ENCODE measurements around the gene CHST4.

CHST4 gene

DNA sequence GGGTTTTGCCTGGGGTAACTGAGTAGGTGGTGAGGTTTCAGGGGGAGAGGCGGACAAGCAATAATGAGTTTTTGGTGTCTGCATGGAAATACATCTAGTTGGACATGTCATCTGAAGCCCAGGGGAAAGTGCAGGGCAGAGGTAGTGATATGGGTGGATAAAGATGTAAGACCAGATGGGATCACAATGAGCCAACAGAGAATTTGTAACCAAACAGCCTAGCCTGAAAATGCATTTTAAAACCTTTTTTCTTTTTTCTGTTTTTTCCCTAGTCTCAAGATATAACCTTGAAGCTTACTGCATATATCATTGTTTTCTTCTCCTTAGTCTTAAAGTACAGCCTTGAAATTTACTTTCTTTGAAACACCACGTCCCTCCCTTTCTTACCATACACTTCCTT lies 33.4 kb upstream of the CHST4 start:
- H3K4me1 ChIP-seq (ENCODE audit: insufficient read depth, low read length, poor library complexity, severe bottlenecking), result peaks cover 6% of the 10 kb centered on the region
- no peaks in the 10 kb centered on the region for H3K27me3 ChIP-seq (ENCODE audit: insufficient read depth, low read length, poor library complexity, severe bottlenecking)
- H2AFZ ChIP-seq (ENCODE audit: low read length), result 0 out of 2 replicates have a peak overlapping the region, but pooled peaks have one; percentile 25
- H3K4me2 ChIP-seq (ENCODE audit: low read depth, low read length, poor library complexity, severe bottlenecking), result no peak overlapping the region
- H4K20me1 ChIP-seq (ENCODE audit: insufficient read depth, low read length, poor library complexity, severe bottlenecking), result no peaks in the 10 kb centered on the region
- H3K79me2 ChIP-seq (ENCODE audit: insufficient read depth, low read length), result no peaks in the 10 kb centered on the region
- H3K9me2 ChIP-seq (replicated peaks; ENCODE audit: low read depth, low read length), result no peaks in the 10 kb centered on the region
- TF ChIP-seq CTCF (conservative IDR thresholded peaks at IDR 0.05; ENCODE audit: low read length) (no peak), EZH2phosphoT487 (IDR thresholded peaks at IDR 0.05; ENCODE audit: borderline replicate concordance) (no peak)
- no peak overlapping the region for H3K4me3 ChIP-seq (ENCODE audit: low read length, poor library complexity, severe bottlenecking)
- no peaks in the 10 kb centered on the region for H3K9me3 ChIP-seq (ENCODE audit: insufficient read depth, low read depth, low read length)
- no peak overlapping the region for H3K9ac ChIP-seq (ENCODE audit: low read depth, low read length, poor library complexity, severe bottlenecking)
- H3F3A ChIP-seq (ENCODE audit: low read depth), result no peaks in the 10 kb centered on the region
- no peaks in the 10 kb centered on the region for H3K36me3 ChIP-seq (ENCODE audit: insufficient read depth, low read length)

GRCh38 chr16:71493213-71493612 lies 33.0 kb upstream of the CHST4 start:
- Histone ChIP-seq H3K36me3 (ENCODE audit: insufficient read depth, low read length) (no peaks in the 10 kb centered on the region), H3K79me2 (ENCODE audit: insufficient read depth, low read length) (no peaks in the 10 kb centered on the region), H3K4me3 (ENCODE audit: low read length, poor library complexity, severe bottlenecking) (no peak overlapping the region), H2AFZ (ENCODE audit: low read length) (no peak overlapping the region), H4K20me1 (ENCODE audit: insufficient read depth, low read length, poor library complexity, severe bottlenecking) (no peaks in the 10 kb centered on the region), H3F3A (ENCODE audit: low read depth) (no peaks in the 10 kb centered on the region), H3K9ac (ENCODE audit: low read depth, low read length, poor library complexity, severe bottlenecking) (no peak overlapping the region), H3K4me2 (ENCODE audit: low read depth, low read length, poor library complexity, severe bottlenecking) (no peak overlapping the region), H3K27me3 (ENCODE audit: insufficient read depth, low read length, poor library complexity, severe bottlenecking) (no peaks in the 10 kb centered on the region), H3K9me3 (ENCODE audit: insufficient read depth, low read depth, low read length) (no peaks in the 10 kb centered on the region), H3K4me1 (ENCODE audit: insufficient read depth, low read length, poor library complexity, severe bottlenecking) (peaks cover 6% of the 10 kb centered on the region), H3K9me2 (replicated peaks; ENCODE audit: low read depth, low read length) (no peaks in the 10 kb centered on the region)
- TF ChIP-seq EZH2phosphoT487 (IDR thresholded peaks at IDR 0.05; ENCODE audit: borderline replicate concordance), result no peak
- no peak for TF ChIP-seq CTCF (conservative IDR thresholded peaks at IDR 0.05; ENCODE audit: low read length)

GRCh38 chr16:71498031-71498430 lies 28.2 kb upstream of the CHST4 start:
- H3K9me3 ChIP-seq (ENCODE audit: insufficient read depth, low read depth, low read length), result no peaks in the 10 kb centered on the region
- TF ChIP-seq CTCF (conservative IDR thresholded peaks at IDR 0.05; ENCODE audit: low read length) (no peak), EZH2phosphoT487 (IDR thresholded peaks at IDR 0.05; ENCODE audit: borderline replicate concordance) (no peak)
- no peak overlapping the region for H3K4me2 ChIP-seq (ENCODE audit: low read depth, low read length, poor library complexity, severe bottlenecking)
- H3K79me2 ChIP-seq (ENCODE audit: insufficient read depth, low read length), result no peaks in the 10 kb centered on the region
- no peaks in the 10 kb centered on the region for H3F3A ChIP-seq (ENCODE audit: low read depth)
- no peak overlapping the region for H2AFZ ChIP-seq (ENCODE audit: low read length)
- H3K9me2 ChIP-seq (replicated peaks; ENCODE audit: low read depth, low read length), result no peaks in the 10 kb centered on the region
- no peak overlapping the region for H3K4me3 ChIP-seq (ENCODE audit: low read length, poor library complexity, severe bottlenecking)
- no peaks in the 10 kb centered on the region for H4K20me1 ChIP-seq (ENCODE audit: insufficient read depth, low read length, poor library complexity, severe bottlenecking)
- no peaks in the 10 kb centered on the region for H3K36me3 ChIP-seq (ENCODE audit: insufficient read depth, low read length)
- no peaks in the 10 kb centered on the region for H3K27me3 ChIP-seq (ENCODE audit: insufficient read depth, low read length, poor library complexity, severe bottlenecking)
- H3K4me1 ChIP-seq (ENCODE audit: insufficient read depth, low read length, poor library complexity, severe bottlenecking), result no peaks in the 10 kb centered on the region
- no peak overlapping the region for H3K9ac ChIP-seq (ENCODE audit: low read depth, low read length, poor library complexity, severe bottlenecking)

All from Loucy (cell line).